Activated T-cell treated with anti-CD3 and anti-CD28 coated beads, Interleukin-2, amount 50 U/mL, for 4 hours (primary cell): ENCODE data around the gene ZNF549. TPM values are rescaled to one million over a fixed set of nuclear protein-coding genes. Genes with fewer than 3 reads are reported as not detected.

Experiments
- ATAC-seq, 2 donors: fragments of 200-7000 bp; cut with Tn5 transposase; one replicate each; pipeline ENCODE4 v1.10.0; 2021
- DNase-seq: peaks from one replicate; pipeline ENCODE4 v3.0.0-alpha.2; 2020
- H3K27me3 Mint-ChIP-seq: one replicate; pipeline ENCODE4 v1.8.0; 2021; ENCODE audit warnings: low read depth, mixed read lengths
- H3K36me3 Mint-ChIP-seq: one replicate; pipeline ENCODE4 v1.8.0; 2022; ENCODE audit warnings: mixed read lengths; ENCODE audit not compliant: insufficient read depth
- H3K4me1 Mint-ChIP-seq: one replicate; pipeline ENCODE4 v1.8.0; 2021; ENCODE audit warnings: low read depth, mixed read lengths
- H3K4me3 Mint-ChIP-seq: one replicate; pipeline ENCODE4 v1.8.0; 2021; ENCODE audit warnings: mild to moderate bottlenecking, moderate library complexity, mixed read lengths
- H3K9me3 Mint-ChIP-seq: one replicate; pipeline ENCODE4 v1.8.0; 2021; ENCODE audit warnings: mixed read lengths
- total RNA-seq, 3 donors: library from RNA; stranded (reverse); gene quantifications; one replicate each; pipeline ENCODE4 v1.2.1, GENCODE V29; 2021

Gene ZNF549
- total RNA-seq, 3 donors from 2014 or later = 3.2 to 4.1 (median 3.8) TPM

GRCh38 chr19:57587529-57587928 is 60.4 kb downstream of the ZNF549 start:
- H3K4me3 Mint-ChIP-seq = no peak overlapping the region

DNA sequence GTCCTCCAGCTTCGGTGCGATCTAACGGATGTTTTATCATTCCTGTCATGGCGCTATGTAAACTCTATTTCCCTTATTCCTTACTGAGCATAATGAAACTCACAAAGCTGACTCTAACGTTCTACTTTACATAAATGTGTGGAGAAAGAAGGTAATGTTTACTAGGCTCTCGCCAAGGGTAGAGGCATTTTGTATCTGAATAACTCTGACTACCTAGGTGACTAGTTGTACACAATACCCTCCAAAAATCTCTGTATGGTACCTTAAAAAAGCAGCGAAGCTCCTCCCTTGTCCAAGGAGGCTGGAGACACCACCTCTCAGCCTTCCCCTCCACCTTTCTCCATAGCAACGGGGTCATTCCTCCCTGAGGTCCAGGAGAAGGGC is 72.2 kb downstream of the ZNF549 start:
- ATAC-seq (no peak), DNase-seq (no peak)
- H3K27me3 Mint-ChIP-seq = no peaks in the 10 kb centered on the region
- peaks cover 19% of the 10 kb centered on the region for H3K4me1 Mint-ChIP-seq
- peak overlapping the region; percentile 87 for H3K4me3 Mint-ChIP-seq
- peaks cover 23% of the 10 kb centered on the region for H3K9me3 Mint-ChIP-seq
- peaks cover 35% of the 10 kb centered on the region for H3K36me3 Mint-ChIP-seq

More at GRCh38 chr19:57587529-57587928, 60.4 kb downstream of the ZNF549 start:
- ATAC-seq (no peak), DNase-seq (no peak)
- peaks cover 17% of the 10 kb centered on the region for H3K4me1 Mint-ChIP-seq
- H3K27me3 Mint-ChIP-seq = no peaks in the 10 kb centered on the region
- peaks cover 68% of the 10 kb centered on the region for H3K9me3 Mint-ChIP-seq
- H3K36me3 Mint-ChIP-seq = peaks cover 72% of the 10 kb centered on the region

DNA sequence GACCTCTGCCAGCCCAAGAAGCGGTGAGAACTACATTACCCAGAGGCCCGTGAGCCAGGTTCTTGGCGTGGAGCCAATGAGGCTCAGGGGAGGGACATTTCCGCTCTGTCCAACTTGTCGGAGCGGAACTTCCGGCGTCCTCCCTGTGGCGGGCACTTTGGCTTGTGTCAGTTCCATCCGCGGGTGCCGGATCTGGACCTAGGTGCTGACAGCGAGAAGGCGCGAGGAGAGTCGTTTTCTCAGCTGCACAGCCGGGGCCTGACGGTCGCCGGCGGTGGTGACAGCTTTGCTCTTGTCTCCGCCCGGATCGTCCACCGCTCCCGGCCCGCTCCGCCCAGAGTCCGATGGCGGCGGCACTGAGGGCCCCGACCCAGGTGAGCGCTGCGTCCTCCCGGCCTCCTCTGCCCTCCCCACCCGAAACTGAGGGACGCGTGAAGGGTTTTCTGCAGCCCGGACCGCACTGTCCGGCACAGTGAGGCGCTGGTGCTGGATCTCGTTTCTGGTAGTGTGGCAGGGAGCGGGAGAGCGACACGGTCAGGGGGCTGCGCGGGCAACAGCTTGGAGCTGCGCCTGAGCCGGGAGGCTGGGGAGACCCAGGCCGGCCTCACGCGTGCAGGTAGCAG is 72.7 kb downstream of the ZNF549 start, which contains the start of gene ZNF530:
ZNF530 (plus strand) TSS at position 125 of the 623 bp plus-strand sequence. CDS start 4,461 bp downstream, outside the sequence.
- H3K36me3 Mint-ChIP-seq = peaks cover 41% of the 10 kb centered on the region
- peaks cover 28% of the 10 kb centered on the region for H3K9me3 Mint-ChIP-seq
- peak within 1 kb of the TSS; percentile 87 for H3K4me3 Mint-ChIP-seq
- ATAC-seq (peak; percentile 99), DNase-seq (peak; percentile 79)
- H3K27me3 Mint-ChIP-seq = no peaks in the 10 kb centered on the region
- H3K4me1 Mint-ChIP-seq = peaks cover 19% of the 10 kb centered on the region

GRCh38 chr19:57606931-57607330 is 79.8 kb downstream of the ZNF549 start:
- H3K4me3 Mint-ChIP-seq = no peak overlapping the region
- peaks cover 57% of the 10 kb centered on the region for H3K36me3 Mint-ChIP-seq
- no peak for DNase-seq
- no peaks in the 10 kb centered on the region for H3K27me3 Mint-ChIP-seq
- no peak for ATAC-seq
- no peaks in the 10 kb centered on the region for H3K4me1 Mint-ChIP-seq
- peaks cover 40% of the 10 kb centered on the region for H3K9me3 Mint-ChIP-seq

Other genes starting within 250 kb of the ZNF549 start
- 10 to 100 TPM; 30.1 to 52.2 (median 49.2) TPM for gene ZNF460, start 246.9 kb upstream of the ZNF549 start, total RNA-seq
- 1 to 10 TPM; 3.3 to 5.0 (median 3.5) TPM for gene ZNF543, start 206.9 kb upstream of the ZNF549 start, total RNA-seq
- gene ZNF304, start 176.1 kb upstream of the ZNF549 start, total RNA-seq = 1 to 10 TPM; 3.3 to 4.5 (median 4.1) TPM
- 1 to 10 TPM; 1.8 to 4.5 (median 3.3) TPM for gene TRAPPC2B, start 163.8 kb upstream of the ZNF549 start, total RNA-seq
- under 1 TPM; 0.63 to 0.76 (median 0.71) TPM for gene ZNF547, start 163.8 kb upstream of the ZNF549 start, total RNA-seq
- gene ZNF548, start 137.5 kb upstream of the ZNF549 start, total RNA-seq = 10 to 100 TPM in 1 of 3 donors, 1 to 10 TPM in 2; 6.3 to 10.7 (median 8.7) TPM
- gene ZNF17, start 116.2 kb upstream of the ZNF549 start, total RNA-seq = 10 to 100 TPM in 2 of 3 donors, 1 to 10 TPM in 1; 8.9 to 11.1 (median 10.8) TPM
- gene ZNF749, start 92.0 kb upstream of the ZNF549 start, total RNA-seq = 10 to 100 TPM; 23.2 to 32.8 (median 26.5) TPM
- under 1 TPM in 1 of 3 donors, not detected in 2; 0.08 TPM for gene VN1R1, start 70.2 kb upstream of the ZNF549 start, total RNA-seq
- 1 to 10 TPM; 3.1 to 3.7 (median 3.2) TPM for gene ZNF772, start 49.8 kb upstream of the ZNF549 start, total RNA-seq
- 1 to 10 TPM; 3.3 to 4.2 (median 3.9) TPM for gene ZNF419, start 39.6 kb upstream of the ZNF549 start, total RNA-seq
- gene ZNF773, start 27.4 kb upstream of the ZNF549 start, total RNA-seq = 1 to 10 TPM; 4.5 to 4.6 (median 4.5) TPM
- gene ZNF550, start 32.5 kb downstream of the ZNF549 start, total RNA-seq = 10 to 100 TPM in 1 of 3 donors, 1 to 10 TPM in 2; 8.3 to 10.9 (median 8.7) TPM
- gene ZNF416, start 51.6 kb downstream of the ZNF549 start, total RNA-seq = 1 to 10 TPM; 2.8 to 2.9 (median 2.8) TPM
- 1 to 10 TPM; 3.7 to 5.6 (median 5.1) TPM for gene ZIK1, start 56.8 kb downstream of the ZNF549 start, total RNA-seq
- gene ZNF530, start 72.5 kb downstream of the ZNF549 start, total RNA-seq = 1 to 10 TPM; 4.7 to 7.7 (median 4.9) TPM
- 10 to 100 TPM; 13.7 to 18.9 (median 13.7) TPM for gene ZNF134, start 86.9 kb downstream of the ZNF549 start, total RNA-seq
- gene ZNF211, start 105.8 kb downstream of the ZNF549 start, total RNA-seq = 1 to 10 TPM; 4.1 to 4.5 (median 4.4) TPM
- gene ZSCAN4, start 141.6 kb downstream of the ZNF549 start, total RNA-seq = not detected
- gene ZNF551, start 154.6 kb downstream of the ZNF549 start, total RNA-seq = 1 to 10 TPM; 8.7 to 9.7 (median 9.2) TPM
- gene ZNF154, start 181.8 kb downstream of the ZNF549 start, total RNA-seq = 1 to 10 TPM; 1.3 to 2.1 (median 1.6) TPM
- 1 to 10 TPM; 4.0 to 6.9 (median 5.9) TPM for gene ZNF671, start 200.3 kb downstream of the ZNF549 start, total RNA-seq
- gene ZNF776, start 219.5 kb downstream of the ZNF549 start, total RNA-seq = 1 to 10 TPM; 5.5 to 7.6 (median 5.7) TPM
- gene ZNF586, start 242.3 kb downstream of the ZNF549 start, total RNA-seq = 10 to 100 TPM; 14.7 to 17.6 (median 15.5) TPM